Transverse colon (tissue), 4 donors: ENCODE measurements around the gene CAPN12. TPM values are rescaled to one million over a fixed set of nuclear protein-coding genes. Genes with fewer than 3 reads are reported as not detected.

Experiments used
- DNase-seq: peaks from one replicate; pipeline ENCODE4 v3.0.0-alpha.2; 2019
- H3K27ac ChIP-seq, 4 donors: fragments of 200-600 bp; sonication (generic); 2 replicates each; pipeline ENCODE4 v1.5.1; 2016 to 2018; ENCODE audit warnings: inconsistent platforms in 4 of 4
- H3K27me3 ChIP-seq: fragments of 200-600 bp; sonication (generic); 2 replicates; pipeline ENCODE4 v1.5.1; 2017; ENCODE audit warnings: inconsistent platforms
- H3K36me3 ChIP-seq, 4 donors: fragments of 200-600 bp; sonication (generic); 2 replicates each; pipeline ENCODE4 v1.5.1; 2017 to 2019; ENCODE audit warnings: inconsistent platforms in 4 of 4
- H3K4me1 ChIP-seq, 4 donors: fragments of 200-600 bp; sonication (generic); 2 replicates each; pipeline ENCODE4 v1.5.1; 2017 to 2020; ENCODE audit warnings: inconsistent platforms in 4 of 4
- H3K4me3 ChIP-seq, 4 donors: fragments of 200-600 bp; sonication (generic); 1 replicate in 1 of 4; 2 replicates in 3 of 4; pipeline versions ENCODE4 v1.5.1 to v1.6.1; 2017 to 2019; ENCODE audit warnings: inconsistent platforms in 4 of 4
- H3K9me3 ChIP-seq, 2 donors: fragments of 200-600 bp; sonication (generic); 2 replicates each; pipeline ENCODE4 v1.5.1; 2017 to 2019; ENCODE audit warnings: inconsistent platforms in 2 of 2
- CTCF ChIP-seq, 5 experiments: fragments of 200-600 bp in 3 of 5; fragments of 450-650 bp in 2 of 5; sonication (generic) in 3 of 5; IDR thresholded peaks; 1 replicate in 2 of 5; 2 replicates in 3 of 5; pipeline ENCODE4 v1.5.1; 2016 to 2017; ENCODE audit warnings: antibody characterized with exemption in 5 of 5, inconsistent platforms in 3 of 5, mild to moderate bottlenecking in 2 of 5, moderate library complexity in 1 of 5
- EP300 ChIP-seq: sonication (generic); formaldehyde crosslinking; IDR thresholded peaks from one replicate; pipeline ENCODE4 v1.6.1; 2017; ENCODE audit warnings: antibody characterized with exemption, low read depth
- POLR2A ChIP-seq: fragments of 450-650 bp; IDR thresholded peaks from one replicate; pipeline ENCODE4 v1.6.1; 2016; ENCODE audit warnings: antibody characterized with exemption, mild to moderate bottlenecking, moderate library complexity
- POLR2AphosphoS5 ChIP-seq, 3 donors: sonication (generic); formaldehyde crosslinking; IDR thresholded peaks; one replicate each; pipeline ENCODE4 v1.6.1; 2016; ENCODE audit warnings: antibody characterized with exemption in 3 of 3
- WGBS, 2 donors: methylation state at CpG; one replicate each; pipeline ENCODE4 v1.1.5; 2018; ENCODE audit warnings: low coverage in 1 of 2; 5-methylcytosine and 5-hydroxymethylcytosine counted together
- in situ Hi-C, 4 donors: fragments of 200-750 bp; cut with MboI; loops; one replicate each; pipeline versions ENCODE4 v1.15.0 to v1.15.1; 2017; ENCODE audit warnings: low sequenced_read_pairs in 3 of 4, low pct_ligation_motif_present in 1 of 4, low pct_unique_long_range_greater_than_20kb in 1 of 4
- intact Hi-C: fragments of 100-400 bp; cut with DNase I; formaldehyde crosslinking; loops from one replicate; pipeline ENCODE4 v1.15.1; 2023; ENCODE audit warnings: low total_unique reads
- total RNA-seq, 4 donors: library from RNA; depleted of rRNA; stranded (reverse); fragments of >200 nt; gene quantifications; one replicate each; pipeline ENCODE4 v1.1.0, GENCODE V29; 2016

CAPN12 gene
- total RNA-seq, 4 donors from 2014 or later = 2.6 to 44.8 (median 14.4) TPM; not detected in 1

GRCh38 chr19:38683393-38684077 lies 60.7 kb downstream of the CAPN12 start:
- in situ Hi-C loops = no loop called here
- intact Hi-C loops = no loop called here
- no peaks in the 10 kb centered on the region for H3K36me3 ChIP-seq

GRCh38 chr19:38682872-38683392 lies 61.3 kb downstream of the CAPN12 start:
- no peaks in the 10 kb centered on the region for H3K27me3 ChIP-seq
- no peaks in the 10 kb centered on the region for H3K9me3 ChIP-seq
- no peak for TF ChIP-seq CTCF (IDR thresholded peaks at IDR 0.05)
- no peak for TF ChIP-seq EP300
- no peak for TF ChIP-seq POLR2AphosphoS5 (IDR thresholded peaks at IDR 0.05)
- no peak for TF ChIP-seq POLR2A
- in situ Hi-C loops (no loop called here), intact Hi-C loops (no loop called here)
- peak overlapping the region; percentile 87 to 94 (median 92) for H3K27ac ChIP-seq
- no peaks in the 10 kb centered on the region for H3K36me3 ChIP-seq
- H3K4me3 ChIP-seq = no peak overlapping the region
- H3K4me1 ChIP-seq = peaks cover 58 to 98% (median 91%) of the 10 kb centered on the region in 4 donors
- no peak for DNase-seq
- WGBS, 2 donors = 67 to 73% methylated on average over 3 to 7 of the region's 7 CpGs

More at GRCh38 chr19:38683393-38684077, 60.7 kb downstream of the CAPN12 start:
- H3K9me3 ChIP-seq = no peaks in the 10 kb centered on the region
- 33 to 35% methylated on average over 1 to 10 of the region's 10 CpGs for WGBS, 2 donors
- H3K4me3 ChIP-seq = no peak overlapping the region
- TF ChIP-seq EP300 (peak; percentile 98), CTCF (IDR thresholded peaks at IDR 0.05) (no peak), POLR2AphosphoS5 (IDR thresholded peaks at IDR 0.05) (peak; percentile 11 to 74 (median 61)), POLR2A (peak; percentile 53)
- peak; percentile 89 for DNase-seq
- H3K27ac ChIP-seq = peak overlapping the region; percentile 87 to 94 (median 92)
- H3K4me1 ChIP-seq = peaks cover 57 to 97% (median 89%) of the 10 kb centered on the region in 4 donors
- H3K27me3 ChIP-seq = no peaks in the 10 kb centered on the region

GRCh38 chr19:38682195-38682867 lies 61.9 kb downstream of the CAPN12 start:
- H3K4me3 ChIP-seq = no peak overlapping the region

More at GRCh38 chr19:38682195-38682867, 61.9 kb downstream of the CAPN12 start:
- peak overlapping the region; percentile 87 to 94 (median 92) for H3K27ac ChIP-seq
- no peak for DNase-seq
- no peaks in the 10 kb centered on the region for H3K9me3 ChIP-seq
- no peaks in the 10 kb centered on the region for H3K27me3 ChIP-seq
- in situ Hi-C loops = no loop called here
- no peaks in the 10 kb centered on the region for H3K36me3 ChIP-seq
- no peak for TF ChIP-seq CTCF (IDR thresholded peaks at IDR 0.05)
- no peak for TF ChIP-seq POLR2AphosphoS5 (IDR thresholded peaks at IDR 0.05)
- no peak for TF ChIP-seq POLR2A
- TF ChIP-seq EP300 = no peak
- intact Hi-C loops = no loop called here
- H3K4me1 ChIP-seq = peaks cover 61 to 97% (median 95%) of the 10 kb centered on the region in 4 donors
- WGBS, 2 donors = 95% methylated on average over 4 to 11 of the region's 11 CpGs

Other genes starting within 250 kb of the CAPN12 start
- 10 to 100 TPM in 2 of 4 donors, 1 to 10 TPM in 1, not detected in 1; 4.0 to 49.0 (median 11.1) TPM for gene MAP4K1, start 126.5 kb downstream of the CAPN12 start, total RNA-seq
- 100 to 1,000 TPM; 267 to 660 (median 460) TPM for gene EIF3K, start 125.3 kb downstream of the CAPN12 start, total RNA-seq
- gene ACTN4, start 96.8 kb downstream of the CAPN12 start, total RNA-seq = 1,000 to 10,000 TPM in 1 of 4 donors, 100 to 1,000 TPM in 3; 458 to 1,080 (median 723) TPM
- not detected for gene LGALS7, start 29.0 kb upstream of the CAPN12 start, total RNA-seq
- gene LGALS7B, start 44.7 kb upstream of the CAPN12 start, total RNA-seq = not detected
- 1,000 to 10,000 TPM; 1,815 to 4,845 (median 3,695) TPM for gene LGALS4, start 68.5 kb upstream of the CAPN12 start, total RNA-seq
- gene ECH1, start 87.3 kb upstream of the CAPN12 start, total RNA-seq = 100 to 1,000 TPM; 181 to 313 (median 228) TPM
- 100 to 1,000 TPM; 139 to 200 (median 174) TPM for gene HNRNPL, start 105.5 kb upstream of the CAPN12 start, total RNA-seq
- 1 to 10 TPM; 1.8 to 7.0 (median 3.6) TPM for gene RINL, start 133.8 kb upstream of the CAPN12 start, total RNA-seq
- gene SIRT2, start 155.1 kb upstream of the CAPN12 start, total RNA-seq = 100 to 1,000 TPM in 1 of 4 donors, 10 to 100 TPM in 3; 56.3 to 128 (median 64.2) TPM
- gene NFKBIB, start 155.5 kb upstream of the CAPN12 start, total RNA-seq = 10 to 100 TPM in 3 of 4 donors, 1 to 10 TPM in 1; 6.2 to 53.9 (median 29.4) TPM
- gene CCER2, start 167.7 kb upstream of the CAPN12 start, total RNA-seq = not detected
- gene SARS2, start 186.3 kb upstream of the CAPN12 start, total RNA-seq = 100 to 1,000 TPM in 1 of 4 donors, 10 to 100 TPM in 3; 21.4 to 186 (median 42.7) TPM
- 10 to 100 TPM; 23.7 to 42.6 (median 34.7) TPM for gene MRPS12, start 186.5 kb upstream of the CAPN12 start, total RNA-seq
- 1 to 10 TPM; 2.2 to 7.8 (median 2.4) TPM for gene FBXO17, start 231.3 kb upstream of the CAPN12 start, total RNA-seq